GM23248 (cell line): Measurements from ENCODE around the gene NPTX1. TPM values are rescaled to one million over a fixed set of nuclear protein-coding genes. Genes with fewer than 3 reads are reported as not detected.

Experiments used
- DNase-seq: peaks from one replicate; pipeline ENCODE4 v3.0.0-alpha.2; 2015
- H2AFZ ChIP-seq: fragments of 200-600 bp; sonication (generic); 2 replicates; pipeline ENCODE4 v1.6.1; 2016; ENCODE audit warnings: antibody characterized with exemption
- H3F3A ChIP-seq: fragments of 200-600 bp; sonication (generic); 2 replicates; pipeline ENCODE4 v1.6.1; 2016; ENCODE audit warnings: mild to moderate bottlenecking, antibody characterized with exemption, mixed run types; ENCODE audit not compliant: insufficient read depth
- H3K27ac ChIP-seq: fragments of 200-600 bp; sonication (generic); 2 replicates; pipeline ENCODE4 v1.5.1; 2016; ENCODE audit warnings: mild to moderate bottlenecking
- H3K27me3 ChIP-seq: fragments of 200-600 bp; sonication (generic); replicated peaks from 2 replicates; pipeline ENCODE4 v1.6.1; 2016; ENCODE audit warnings: mild to moderate bottlenecking; ENCODE audit not compliant: insufficient read depth
- H3K36me3 ChIP-seq: fragments of 200-600 bp; sonication (generic); 2 replicates; pipeline ENCODE4 v1.6.1; 2016; ENCODE audit warnings: low read depth, mild to moderate bottlenecking
- H3K4me1 ChIP-seq: fragments of 200-600 bp; sonication (generic); 2 replicates; pipeline ENCODE4 v1.6.1; 2016; ENCODE audit warnings: mild to moderate bottlenecking; ENCODE audit not compliant: insufficient read depth
- H3K4me2 ChIP-seq: fragments of 200-600 bp; sonication (generic); one replicate; pipeline ENCODE4 v1.6.1; 2016; ENCODE audit warnings: mild to moderate bottlenecking; ENCODE audit not compliant: unreplicated experiment
- H3K4me3 ChIP-seq: fragments of 200-600 bp; sonication (generic); 2 replicates; pipeline ENCODE4 v1.5.1; 2016; ENCODE audit warnings: mild to moderate bottlenecking
- H3K79me2 ChIP-seq: fragments of 200-600 bp; sonication (generic); 2 replicates; pipeline ENCODE4 v1.6.1; 2016; ENCODE audit warnings: mild to moderate bottlenecking; ENCODE audit not compliant: insufficient read depth
- H3K9ac ChIP-seq: fragments of 200-600 bp; sonication (generic); 2 replicates; pipeline ENCODE4 v1.6.1; 2016; ENCODE audit warnings: mild to moderate bottlenecking
- H3K9me2 ChIP-seq: fragments of 200-600 bp; sonication (generic); 2 replicates; pipeline ENCODE4 v1.6.1; 2016; ENCODE audit warnings: mixed run types, mild to moderate bottlenecking, moderate library complexity; ENCODE audit not compliant: insufficient read depth
- H3K9me3 ChIP-seq: fragments of 200-600 bp; sonication (generic); one replicate; pipeline ENCODE4 v1.6.1; 2017; ENCODE audit warnings: low read depth
- H4K20me1 ChIP-seq: fragments of 200-600 bp; sonication (generic); 2 replicates; pipeline ENCODE4 v1.6.0; 2016; ENCODE audit not compliant: insufficient read depth
- EZH2 ChIP-seq: fragments of 200-600 bp; sonication (generic); IDR thresholded peaks from 2 replicates; pipeline ENCODE4 v1.6.1; 2018; ENCODE audit warnings: antibody characterized with exemption, mild to moderate bottlenecking; ENCODE audit not compliant: insufficient read depth, poor library complexity, severe bottlenecking
- EZH2phosphoT487 ChIP-seq: fragments of 200-600 bp; sonication (generic); IDR thresholded peaks from 2 replicates; pipeline ENCODE4 v1.6.1; 2018; ENCODE audit warnings: antibody characterized with exemption, moderate library complexity, mild to moderate bottlenecking, low read depth; ENCODE audit not compliant: insufficient read depth
- WGBS, 2 experiments: methylation state at CpG; one replicate each; pipeline ENCODE4 v1.1.6; 2015 to 2017; ENCODE audit warnings: low lambda C conversion rate in 2 of 2, low coverage in 1 of 2; ENCODE audit errors: missing lambda C conversion rate in 2 of 2; 5-methylcytosine and 5-hydroxymethylcytosine counted together
- in situ Hi-C: fragments of 300-500 bp; cut with MboI; formaldehyde crosslinking; loops from 2 replicates; pipeline ENCODE4 v1.15.0; 2020
- polyA plus RNA-seq: library from polyadenylated mRNA; unstranded; fragments of >200 nt; fragmentation: Nextera tagmentation; extraction: Ambion mirVana; gene quantifications from 2 replicates; pipeline ENCODE4 v1.2.1, GENCODE V29; 2016
- total RNA-seq: library from RNA; depleted of rRNA; stranded (reverse); fragments of >200 nt; shearing (Covaris generic); gene quantifications from 2 replicates; pipeline ENCODE4 v1.2.3, GENCODE V29; 2014

The NPTX1 gene
- total and polyA plus RNA-seq, 2 experiments from 2014 or later = 0.43 to 1.1 TPM

DNA sequence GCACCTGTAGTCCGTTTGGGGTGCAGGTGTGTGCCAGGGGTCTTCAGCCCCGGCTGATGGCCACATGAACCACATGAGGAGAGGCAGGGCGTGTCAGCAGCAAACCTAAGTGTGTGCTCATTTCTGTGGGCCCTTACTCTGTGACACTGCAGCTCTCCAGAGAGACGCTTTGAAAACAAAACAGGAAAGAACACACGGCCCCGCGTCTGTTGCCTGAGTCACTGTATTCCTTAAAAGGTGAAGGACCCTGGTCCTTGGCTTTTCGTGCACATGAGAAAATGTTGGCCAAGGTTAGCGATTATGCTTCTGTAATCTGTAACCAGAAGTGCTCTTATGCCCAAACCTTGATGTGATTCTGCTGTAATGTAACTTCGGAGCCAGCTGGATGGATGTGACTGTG, 38.9 kb downstream of the NPTX1 start:
- Histone ChIP-seq H3K36me3 (no peaks in the 10 kb centered on the region), H2AFZ (no peak overlapping the region), H3F3A (no peaks in the 10 kb centered on the region), H3K4me3 (no peak overlapping the region), H4K20me1 (no peaks in the 10 kb centered on the region), H3K27me3 (no peaks in the 10 kb centered on the region), H3K79me2 (no peaks in the 10 kb centered on the region), H3K4me1 (no peaks in the 10 kb centered on the region), H3K27ac (no peak overlapping the region), H3K9me2 (no peaks in the 10 kb centered on the region), H3K9ac (no peak overlapping the region), H3K4me2 (no peak overlapping the region), H3K9me3 (no peaks in the 10 kb centered on the region)
- DNase-seq = no peak
- in situ Hi-C loops = no loop called here
- no peak for TF ChIP-seq EZH2phosphoT487
- no peak for TF ChIP-seq EZH2
- WGBS, 2 experiments = 78 to 82% methylated on average over 10 of the region's 10 CpGs

DNA sequence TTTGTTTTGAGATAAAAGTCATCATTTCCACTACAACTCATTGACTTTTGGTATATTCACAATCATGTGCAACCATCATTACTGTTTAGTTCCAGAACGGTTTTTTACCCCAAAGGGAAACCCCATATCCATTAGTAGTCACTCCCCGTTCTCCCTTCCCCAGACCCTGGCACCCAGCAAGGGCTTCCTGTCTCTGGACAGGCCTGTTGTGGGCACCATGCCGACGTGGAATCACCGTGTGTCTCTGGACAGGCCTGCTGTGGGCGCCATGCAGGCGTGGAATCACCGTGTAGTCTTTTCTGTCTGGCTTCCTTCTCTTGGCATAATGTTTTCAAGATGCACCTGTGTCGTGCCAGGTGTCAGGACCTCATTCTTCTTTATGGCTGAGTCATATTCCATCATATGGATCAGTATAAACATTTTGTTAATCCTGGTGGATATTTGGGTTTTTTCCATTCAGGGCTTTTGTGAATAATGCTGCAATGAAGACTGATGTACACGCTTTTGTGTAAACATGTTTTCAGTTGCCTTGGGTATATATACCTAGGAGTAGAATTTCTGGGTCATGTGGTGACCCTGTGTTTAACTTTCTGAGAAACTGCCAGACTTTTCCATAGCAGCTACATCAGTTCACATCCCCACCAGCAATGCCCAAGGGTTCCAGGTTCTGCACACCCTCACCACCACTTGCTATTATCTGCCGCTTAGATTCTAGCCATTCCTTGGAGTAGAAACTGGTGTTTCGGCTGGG, 42.3 kb downstream of the NPTX1 start:
- no peaks in the 10 kb centered on the region for H4K20me1 ChIP-seq
- H3F3A ChIP-seq = no peaks in the 10 kb centered on the region
- no peak overlapping the region for H3K4me2 ChIP-seq
- H3K79me2 ChIP-seq = no peaks in the 10 kb centered on the region
- in situ Hi-C loops = loop anchor here (5.0 kb wide), 1 partner anchor 538 kb away; no protein-coding TSS in a partner anchor
- TF ChIP-seq EZH2 (no peak), EZH2phosphoT487 (no peak)
- H3K9me3 ChIP-seq = no peaks in the 10 kb centered on the region
- no peak for DNase-seq
- no peaks in the 10 kb centered on the region for H3K4me1 ChIP-seq
- no peaks in the 10 kb centered on the region for H3K27me3 ChIP-seq
- H3K9ac ChIP-seq = no peak overlapping the region
- H3K27ac ChIP-seq = no peak overlapping the region
- H3K4me3 ChIP-seq = no peak overlapping the region
- H2AFZ ChIP-seq = no peak overlapping the region
- H3K9me2 ChIP-seq = no peaks in the 10 kb centered on the region
- WGBS, 2 experiments = 58 to 61% methylated on average over 12 of the region's 12 CpGs
- H3K36me3 ChIP-seq = no peaks in the 10 kb centered on the region

DNA sequence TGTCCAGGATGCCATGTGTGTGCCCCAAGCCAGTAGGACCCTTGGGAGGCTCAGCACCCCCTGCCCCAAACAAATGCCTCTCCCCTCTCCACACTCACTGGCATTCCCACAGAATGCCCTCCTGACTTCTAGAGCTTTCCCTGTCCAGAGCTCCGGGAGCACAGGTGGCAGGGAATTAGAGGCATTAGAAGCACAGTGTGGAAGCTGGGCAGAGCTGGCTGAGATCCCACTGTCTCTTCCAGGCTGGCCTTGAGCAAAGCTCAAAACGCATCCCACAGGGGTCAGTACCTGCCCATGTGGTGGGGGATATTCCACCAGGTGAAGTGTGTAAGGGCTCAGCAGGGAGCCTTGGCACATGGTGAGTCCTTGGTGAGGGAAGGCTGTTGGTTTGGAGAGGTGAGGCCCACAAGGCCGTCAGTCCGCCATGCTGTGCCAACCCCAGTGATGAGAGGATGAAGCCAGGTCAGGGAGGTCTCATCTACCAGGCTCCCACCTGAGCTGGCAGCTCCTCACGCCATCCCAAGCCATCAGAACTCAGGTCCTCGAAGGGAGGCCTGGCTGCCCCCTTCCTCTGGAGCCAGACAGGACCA, 43.4 kb downstream of the NPTX1 start:
- in situ Hi-C loops = loop anchor here (5.0 kb wide), 1 partner anchor 539 kb away; no protein-coding TSS in a partner anchor
- Histone ChIP-seq H3K9me3 (no peaks in the 10 kb centered on the region), H2AFZ (no peak overlapping the region), H3K9ac (no peak overlapping the region), H3K79me2 (no peaks in the 10 kb centered on the region), H3K4me2 (no peak overlapping the region), H3K4me1 (no peaks in the 10 kb centered on the region), H3K27ac (no peak overlapping the region), H4K20me1 (no peaks in the 10 kb centered on the region), H3F3A (no peaks in the 10 kb centered on the region), H3K4me3 (no peak overlapping the region), H3K36me3 (no peaks in the 10 kb centered on the region), H3K9me2 (no peaks in the 10 kb centered on the region), H3K27me3 (no peaks in the 10 kb centered on the region)
- DNase-seq = no peak
- TF ChIP-seq EZH2 = no peak
- TF ChIP-seq EZH2phosphoT487 = no peak
- 73 to 82% methylated on average over 6 of the region's 6 CpGs for WGBS, 2 experiments

DNA sequence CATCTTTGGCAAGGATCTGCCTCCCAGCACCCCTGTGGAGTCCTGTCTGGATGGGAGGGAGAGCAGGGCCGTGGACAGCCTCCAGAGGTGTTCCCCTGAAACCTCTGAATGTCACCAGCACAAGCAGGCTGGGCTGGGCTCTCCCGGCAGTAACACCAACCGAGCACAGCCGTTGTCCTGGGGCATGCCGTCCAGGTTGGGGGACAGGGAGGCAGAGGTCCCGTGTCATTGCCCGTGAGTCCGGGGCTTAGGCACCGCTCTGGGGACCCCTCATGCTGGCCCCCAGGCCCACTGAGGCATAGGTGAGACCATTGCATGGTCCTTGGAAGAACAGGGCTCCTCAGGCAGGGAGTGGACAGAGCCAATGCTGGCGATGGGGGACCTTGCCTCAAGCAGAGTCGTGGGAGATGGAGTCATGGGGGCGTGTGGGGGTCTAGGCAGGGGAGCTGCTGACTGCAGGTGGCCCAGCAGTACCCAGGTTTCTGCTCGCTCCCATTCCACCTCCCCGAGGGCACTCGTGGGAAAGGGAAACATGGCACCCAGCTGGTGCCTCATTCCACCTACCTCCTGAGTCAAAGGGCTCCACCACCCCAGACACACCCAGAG, 44.0 kb downstream of the NPTX1 start:
- H3K36me3 ChIP-seq = no peaks in the 10 kb centered on the region
- no peak overlapping the region for H3K27ac ChIP-seq
- no peaks in the 10 kb centered on the region for H3F3A ChIP-seq
- H4K20me1 ChIP-seq = no peaks in the 10 kb centered on the region
- H3K4me3 ChIP-seq = no peak overlapping the region
- DNase-seq = no peak
- TF ChIP-seq EZH2 (no peak), EZH2phosphoT487 (no peak)
- in situ Hi-C loops = loop anchor here (5.0 kb wide), 1 partner anchor 540 kb away; no protein-coding TSS in a partner anchor
- no peaks in the 10 kb centered on the region for H3K27me3 ChIP-seq
- H2AFZ ChIP-seq = no peak overlapping the region
- no peak overlapping the region for H3K9ac ChIP-seq
- 69 to 71% methylated on average over 11 to 14 of the region's 15 CpGs for WGBS, 2 experiments
- no peaks in the 10 kb centered on the region for H3K79me2 ChIP-seq
- no peak overlapping the region for H3K4me2 ChIP-seq
- H3K9me3 ChIP-seq = no peaks in the 10 kb centered on the region
- H3K9me2 ChIP-seq = no peaks in the 10 kb centered on the region
- no peaks in the 10 kb centered on the region for H3K4me1 ChIP-seq
